Umbilical cord (tissue), 2 donors: ENCODE results near the gene CRAT. TPM values are rescaled to one million over a fixed set of nuclear protein-coding genes. Genes with fewer than 3 reads are reported as not detected.

Experiments
- DNase-seq: peaks from one replicate; pipeline ENCODE4 v3.0.0-alpha.2; 2015; ENCODE audit warnings: low spot score
- total RNA-seq: library from RNA; depleted of rRNA; stranded (reverse); fragments of >200 nt; gene quantifications from one replicate; pipeline ENCODE4 v1.2.3, GENCODE V29; 2014; ENCODE audit warnings: low replicate concordance; ENCODE audit not compliant: insufficient read depth

Gene CRAT
- total RNA-seq, 1 donor from 2014 or later, result 27.9 TPM

DNA sequence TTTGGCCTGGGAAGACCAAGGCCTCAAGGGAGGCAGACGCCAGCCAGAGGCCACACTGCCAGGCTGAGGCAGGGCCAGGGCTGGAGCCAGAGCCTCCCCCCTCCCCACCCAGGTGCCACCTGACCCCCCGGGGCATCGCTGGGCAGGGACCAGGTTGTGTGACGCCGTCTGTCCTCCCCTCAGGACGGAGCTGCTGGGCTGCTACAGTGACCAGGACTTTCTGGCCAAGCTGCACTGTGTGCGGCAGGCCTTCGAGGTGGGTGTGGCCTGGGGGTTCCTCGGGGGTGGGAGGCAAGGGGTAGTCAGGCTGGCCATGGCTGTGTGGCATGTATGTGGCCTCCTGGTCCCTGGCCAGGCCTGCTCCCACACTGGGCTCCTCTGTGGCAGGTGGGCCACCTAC is 47.5 kb downstream of the CRAT start:
- DNase-seq, result no peak

DNA sequence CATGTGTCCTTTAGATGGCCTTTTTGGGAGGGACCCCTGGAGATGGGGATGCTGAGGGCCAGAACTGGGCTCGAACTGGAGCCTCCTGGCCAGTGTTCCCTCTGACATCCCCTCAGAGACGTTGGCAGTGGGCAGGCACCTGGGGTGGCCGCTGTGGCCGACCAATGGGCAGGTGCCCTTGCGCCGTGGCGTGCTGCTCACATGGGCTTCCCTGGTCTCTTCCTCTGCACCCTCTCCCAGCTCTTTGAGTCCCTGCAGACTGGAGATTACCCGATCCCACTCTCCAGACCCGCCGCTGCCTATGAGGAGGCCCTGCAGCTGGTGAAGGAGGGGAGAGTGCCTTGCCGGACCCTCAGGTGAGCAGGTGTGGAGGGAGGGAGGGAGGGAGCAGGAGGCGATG is 49.6 kb downstream of the CRAT start:
- no peak for DNase-seq

DNA sequence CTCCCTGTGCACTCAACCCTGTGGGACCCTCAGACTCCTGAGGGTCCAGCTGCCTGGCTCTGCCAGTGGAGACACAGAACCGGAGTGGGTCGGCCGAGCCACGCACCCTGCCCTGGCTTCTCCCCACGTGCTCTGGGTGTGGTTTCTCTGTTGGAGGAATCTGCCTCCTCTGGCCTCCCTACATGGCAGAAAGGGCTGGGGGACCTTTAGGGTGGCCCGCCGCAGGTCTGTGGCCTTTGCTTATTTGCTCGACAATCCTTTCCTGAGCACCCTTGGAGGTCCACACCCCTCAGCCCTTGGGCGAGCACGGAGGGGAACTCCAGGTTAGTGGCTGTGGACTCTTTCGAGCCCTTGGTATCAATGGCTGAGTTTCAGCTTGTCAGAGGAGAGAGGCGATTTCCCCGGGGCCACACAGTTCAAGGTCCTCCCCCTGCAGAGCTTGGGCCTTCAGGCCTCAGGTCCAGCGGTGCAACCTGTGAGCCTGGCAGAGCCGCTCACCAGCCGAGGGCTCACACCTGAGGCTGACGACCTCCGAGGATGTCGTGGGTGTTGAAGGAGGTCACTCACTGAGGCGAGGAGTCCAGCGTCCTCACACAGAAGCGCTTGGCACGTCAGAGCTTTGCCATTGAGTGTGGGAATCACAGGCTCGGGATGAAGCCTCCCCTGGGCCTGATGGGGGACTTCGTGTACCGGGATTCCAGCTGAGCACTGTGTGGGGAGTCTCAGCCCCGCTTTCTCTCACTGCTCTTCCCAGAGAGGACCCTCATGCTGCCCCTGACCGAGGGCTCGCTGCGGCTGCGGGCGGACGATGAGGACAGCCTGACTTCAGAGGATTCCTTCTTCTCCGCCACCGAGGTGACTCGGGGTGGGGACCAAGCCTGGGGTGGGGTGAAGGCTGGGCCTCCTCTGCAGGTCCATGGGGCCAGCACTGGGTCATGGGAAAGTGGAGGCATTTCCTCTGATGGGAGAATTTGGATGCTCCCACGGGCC is 50.5 kb downstream of the CRAT start:
- DNase-seq, result no peak

DNA sequence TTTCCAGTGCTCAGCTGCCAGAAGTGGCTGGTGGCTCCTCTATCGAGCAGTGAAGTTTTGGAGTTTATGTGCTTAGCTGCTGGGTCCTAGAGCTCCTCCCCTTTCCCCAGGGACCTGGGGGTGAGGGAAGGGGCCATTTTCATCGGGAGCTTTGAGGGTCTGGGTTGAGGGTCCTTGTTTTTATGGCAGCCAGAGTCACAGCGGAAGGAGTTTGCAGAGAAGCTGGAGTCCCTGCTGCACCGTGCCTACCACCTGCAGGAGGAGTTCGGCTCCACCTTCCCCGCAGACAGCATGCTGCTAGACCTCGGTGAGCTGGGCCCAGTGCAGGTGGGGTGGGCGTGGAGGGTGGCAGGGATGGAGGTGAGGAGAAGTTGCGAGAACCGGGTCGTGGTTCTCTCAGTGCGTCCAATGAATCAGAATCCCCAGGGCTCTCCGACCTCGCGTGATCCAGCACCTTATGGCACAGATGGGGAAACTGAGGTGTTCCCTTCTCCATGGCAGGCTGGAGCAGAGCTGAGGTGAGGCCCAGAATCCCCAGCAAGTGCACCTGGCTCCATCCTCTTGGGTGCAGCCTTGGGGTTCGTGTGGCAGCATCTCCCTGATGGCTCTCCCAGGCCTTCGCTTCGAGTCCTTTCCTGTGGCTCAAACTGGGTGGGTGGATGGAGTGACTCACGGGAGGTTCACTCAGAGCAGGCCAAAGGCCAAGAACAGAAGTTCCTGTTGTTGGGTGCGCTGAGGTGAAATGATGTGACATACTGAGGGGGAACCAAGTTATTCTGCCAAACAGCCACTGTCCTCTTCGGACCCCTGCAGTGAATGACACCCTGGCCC is 51.4 kb downstream of the CRAT start:
- DNase-seq, result no peak

DNA sequence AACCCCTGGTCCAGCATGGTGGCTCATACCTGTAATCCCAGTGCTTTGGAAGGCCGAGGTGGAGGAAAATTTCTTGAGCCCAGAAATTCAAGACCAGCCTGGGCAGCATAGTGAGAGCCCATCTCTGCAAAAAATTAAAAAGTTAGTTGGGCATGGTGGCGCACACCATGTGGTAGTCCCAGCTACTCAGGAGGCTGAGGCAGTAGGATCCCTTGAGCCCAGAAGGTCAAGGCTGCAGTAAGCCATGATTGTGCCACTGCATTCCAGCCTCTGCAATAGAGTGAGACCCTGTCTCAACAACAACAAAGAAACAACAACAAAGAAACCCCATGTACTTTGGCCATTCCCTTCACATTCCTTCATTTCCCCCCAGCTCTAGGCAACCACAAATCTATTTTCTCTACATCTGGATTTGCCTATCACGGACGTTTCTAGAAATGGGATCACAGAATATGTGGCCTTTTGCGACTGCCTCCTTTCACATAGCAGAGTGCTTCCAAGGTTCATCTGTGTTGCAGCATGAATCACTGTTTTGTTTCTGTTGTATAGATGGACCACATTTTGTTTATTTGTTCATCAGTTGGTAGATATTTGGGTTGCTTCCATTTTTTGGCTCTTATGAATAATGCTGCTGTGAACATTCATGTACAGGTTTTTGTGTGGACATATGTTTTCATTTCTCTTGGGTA is 56.3 kb downstream of the CRAT start:
- DNase-seq, result no peak

DNA sequence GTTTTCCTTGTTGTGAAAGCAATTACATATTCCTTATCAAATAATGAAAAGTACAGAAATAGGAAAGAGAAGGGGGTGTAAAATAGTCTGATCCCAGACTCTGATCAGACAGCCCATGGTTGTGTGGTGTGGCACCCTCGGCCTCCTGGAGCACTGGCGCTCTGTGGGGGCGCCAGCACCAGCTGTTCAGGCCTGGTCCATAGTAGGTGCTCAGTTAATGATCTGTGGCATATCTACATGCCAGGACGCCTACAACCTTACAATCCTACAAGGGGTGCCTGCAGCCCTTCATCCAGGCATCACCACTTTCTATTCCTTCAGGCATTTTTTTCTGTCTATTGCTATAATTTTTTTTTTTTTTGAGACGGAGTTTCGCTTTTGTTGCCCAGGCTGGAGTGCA is 57.6 kb downstream of the CRAT start:
- DNase-seq, result no peak

DNA sequence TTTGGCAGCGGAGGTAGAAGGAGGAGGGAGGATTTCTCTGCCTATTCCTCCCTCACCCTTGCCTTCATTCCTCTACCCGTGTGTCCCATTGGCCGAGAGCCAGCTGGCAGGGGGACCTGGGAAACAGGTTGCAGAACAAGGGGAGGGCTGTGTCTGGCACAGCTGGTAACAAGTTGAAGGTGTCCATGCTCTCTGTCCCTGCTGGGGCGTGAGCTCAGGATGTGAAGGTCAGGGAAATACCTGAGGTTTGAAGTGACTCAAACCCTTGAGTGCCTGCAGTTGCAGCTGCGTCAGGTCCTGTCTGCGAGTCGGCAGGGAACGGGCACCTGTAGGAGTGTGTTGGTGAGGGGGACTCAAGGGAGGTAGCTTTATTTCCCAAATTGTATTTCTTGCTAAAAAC is 58.0 kb downstream of the CRAT start:
- no peak for DNase-seq

Other genes with a start within 250 kb of the CRAT start
- gene KYAT1, start 228.8 kb downstream of the CRAT start, total RNA-seq, result 3.9 TPM
- 25.0 TPM for gene LRRC8A, start 228.7 kb downstream of the CRAT start, total RNA-seq
- 24.3 TPM for gene PHYHD1, start 189.8 kb downstream of the CRAT start, total RNA-seq
- gene DOLK, start 163.2 kb downstream of the CRAT start, total RNA-seq, result 9.4 TPM
- 30.1 TPM for gene NUP188, start 163.1 kb downstream of the CRAT start, total RNA-seq
- gene SH3GLB2, start 82.5 kb downstream of the CRAT start, total RNA-seq, result 28.4 TPM
- 9.1 TPM for gene MIGA2, start 74.2 kb downstream of the CRAT start, total RNA-seq
- gene DOLPP1, start 29.7 kb downstream of the CRAT start, total RNA-seq, result 4.8 TPM
- 24.1 TPM for gene PTPA, start 622 bp upstream of the CRAT start, total RNA-seq
- 33.5 TPM for gene IER5L, start 67.5 kb upstream of the CRAT start, total RNA-seq